HG02885 (cell line): ENCODE measurements around the gene GZMM.

Experiments used
- ATAC-seq: cut with Tn5 transposase; IDR thresholded peaks from one replicate; pipeline ENCODE4 v1.9.1; 2021; ENCODE audit warnings: mild to moderate bottlenecking; ENCODE audit not compliant: unreplicated experiment, poor library complexity

The GZMM gene

GRCh38 chr19:533364-534058 lies 10.3 kb upstream of the GZMM start:
- ATAC-seq: no peak

- ATAC-seq: no peak
Measured at GRCh38 chr19:534088-534487, 9.8 kb upstream of the GZMM start.

GRCh38 chr19:535017-535835 lies 8.6 kb upstream of the GZMM start:
- ATAC-seq: no peak

GRCh38 chr19:536031-536880 lies 7.6 kb upstream of the GZMM start:
- ATAC-seq: no peak

- no peak for ATAC-seq
Measured at GRCh38 chr19:536881-537404, 6.9 kb upstream of the GZMM start.

- no peak for ATAC-seq
Measured at GRCh38 chr19:538641-539428, 5.0 kb upstream of the GZMM start.

- no peak for ATAC-seq
Measured at GRCh38 chr19:539429-540030, 4.3 kb upstream of the GZMM start.

GRCh38 chr19:540867-541637 lies 2.8 kb upstream of the GZMM start:
- ATAC-seq: no peak

- no peak for ATAC-seq
Measured at GRCh38 chr19:541699-542098, 2.2 kb upstream of the GZMM start.

GRCh38 chr19:542173-542866 lies 1.5 kb upstream of the GZMM start:
- ATAC-seq: no peak

- ATAC-seq: no peak
Measured at GRCh38 chr19:547117-547516, 3.3 kb downstream of the GZMM start.

GRCh38 chr19:547836-548720 lies 4.2 kb downstream of the GZMM start:
- ATAC-seq: no peak

- no peak for ATAC-seq
Measured at GRCh38 chr19:548886-549830, 5.3 kb downstream of the GZMM start.

- ATAC-seq: no peak
Measured at GRCh38 chr19:554817-555216, 11.0 kb downstream of the GZMM start.

- ATAC-seq: no peak
Measured at GRCh38 chr19:555474-555808, 11.6 kb downstream of the GZMM start.

GRCh38 chr19:556611-557382 lies 12.9 kb downstream of the GZMM start:
- ATAC-seq: no peak
